GM19397 (cell line): Measurements from ENCODE around the gene CD8B2.
"Not testable (repeated sequence)": the region's sequence is repeated elsewhere in the genome, so short reads cannot be mapped to it uniquely, and the experiment has no call there.

Source experiments
- ATAC-seq: cut with Tn5 transposase; IDR thresholded peaks from one replicate; pipeline ENCODE4 v1.9.1; 2021; ENCODE audit warnings: mild to moderate bottlenecking, moderate library complexity; ENCODE audit not compliant: unreplicated experiment

The CD8B2 gene

DNA sequence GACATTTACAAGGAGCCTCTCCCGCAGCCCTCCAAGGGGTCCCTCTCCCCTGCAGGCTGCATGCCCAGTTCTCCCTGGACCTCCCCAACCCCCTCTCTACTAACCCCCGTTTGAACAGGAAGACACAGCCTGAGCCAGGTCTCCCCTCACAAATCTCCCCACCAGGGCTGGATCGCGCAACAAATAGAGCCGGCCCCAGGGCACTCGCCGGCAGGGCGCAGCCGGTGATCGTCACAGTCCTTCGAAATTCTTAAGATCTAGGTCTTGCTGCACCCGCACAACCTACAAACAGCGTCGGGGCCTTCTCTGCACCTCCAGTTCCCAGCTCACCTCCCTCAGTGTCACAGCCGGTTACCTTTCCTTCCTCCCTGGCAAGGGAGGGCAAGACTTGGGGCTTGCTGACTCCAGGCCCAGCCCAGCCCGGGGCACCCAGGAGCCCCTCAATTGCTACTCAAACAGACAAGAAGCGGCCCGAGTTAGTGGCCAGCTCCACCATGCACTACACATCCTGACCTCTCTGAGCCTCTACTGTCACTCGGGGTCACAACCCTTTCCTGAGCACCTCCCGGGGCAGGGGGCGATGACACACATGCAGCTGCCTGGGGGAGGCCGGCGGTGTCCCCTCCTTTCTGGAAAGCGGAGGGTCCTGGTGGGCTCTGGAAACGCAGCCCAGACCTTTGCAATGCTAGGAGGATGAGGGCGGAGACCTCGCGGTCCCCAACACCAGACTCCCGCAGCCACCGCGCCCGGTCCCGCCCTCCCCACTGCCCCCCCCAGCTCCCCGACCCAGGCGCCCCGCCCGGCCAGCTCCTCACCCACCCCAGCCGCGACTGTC lies at the start of gene CD8B2:
Gene CD8B2, plus strand, starts transcription at position 814 of the 835 bp plus-strand sequence. CDS start 63 bp downstream, outside the sequence.
- ATAC-seq: not testable (repeated sequence)

DNA sequence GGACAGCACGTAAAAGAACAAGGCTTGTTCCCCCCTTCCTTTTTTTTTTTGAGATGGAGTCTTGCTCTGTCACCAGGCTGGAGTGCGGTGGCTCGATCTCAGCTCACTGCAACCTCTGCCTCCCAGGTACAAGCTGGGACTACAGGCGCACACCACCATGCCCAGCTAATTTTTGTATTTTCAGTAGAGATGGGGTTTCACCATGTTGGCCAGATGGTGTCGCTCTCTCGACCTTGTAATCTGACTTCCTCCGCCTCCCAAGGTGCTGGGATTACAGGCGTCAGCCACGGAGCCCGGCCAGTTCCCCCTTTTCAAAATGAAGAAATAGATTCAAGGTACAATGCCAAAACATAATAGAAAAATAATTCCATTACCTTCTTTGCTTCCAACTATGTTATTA lies 25.3 kb upstream of the CD8B2 start:
- ATAC-seq: not testable (repeated sequence)

- ATAC-seq: not testable (repeated sequence)
Measured at GRCh38 chr2:106467516-106467915, 19.6 kb upstream of the CD8B2 start.

DNA sequence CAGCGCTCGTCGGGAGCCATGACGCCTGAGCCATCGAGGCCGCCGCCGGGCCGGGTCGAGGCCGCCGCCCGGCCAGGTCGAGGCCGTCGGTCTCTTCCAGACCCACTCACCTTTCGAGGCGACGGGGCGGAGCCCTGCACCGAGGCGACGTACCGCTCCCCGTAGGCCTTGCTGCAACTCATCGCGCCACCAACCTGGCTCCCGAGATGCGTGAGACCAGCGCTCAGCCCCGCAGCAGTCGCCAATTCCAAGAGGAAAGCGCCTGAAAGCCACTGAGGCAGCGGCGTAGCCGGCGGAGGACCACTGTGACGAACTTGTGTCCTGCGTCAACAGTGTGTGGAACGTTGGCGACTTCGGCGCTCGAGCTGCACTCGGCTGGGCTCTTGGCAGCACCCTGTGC lies 19.1 kb upstream of the CD8B2 start, which contains the start of gene RGPD3:
Gene RGPD3, minus strand, starts transcription at position 307 of the 400 bp plus-strand sequence. Its CDS starts 125 bp downstream, at position 182.
- not testable (repeated sequence) for ATAC-seq

GRCh38 chr2:106470658-106471057 lies 16.5 kb upstream of the CD8B2 start:
- not testable (repeated sequence) for ATAC-seq

DNA sequence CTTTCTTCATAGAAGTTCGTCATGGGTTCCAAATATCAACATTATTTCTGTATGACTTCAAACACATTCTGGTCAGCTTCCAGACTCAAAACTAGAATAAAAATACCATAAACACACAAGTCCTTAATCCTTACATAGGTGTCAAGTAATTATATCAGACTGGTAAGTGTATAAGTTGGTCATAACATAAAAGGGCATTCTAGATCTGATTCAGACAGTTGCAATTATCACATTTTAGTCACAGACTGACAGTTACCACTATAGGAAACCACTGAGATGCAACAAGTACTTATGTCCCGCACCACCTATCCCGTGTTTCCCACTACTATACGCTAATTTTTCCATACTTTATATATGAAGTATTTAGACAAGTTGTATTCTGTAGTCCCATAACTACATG lies 9.5 kb upstream of the CD8B2 start:
- not testable (repeated sequence) for ATAC-seq

DNA sequence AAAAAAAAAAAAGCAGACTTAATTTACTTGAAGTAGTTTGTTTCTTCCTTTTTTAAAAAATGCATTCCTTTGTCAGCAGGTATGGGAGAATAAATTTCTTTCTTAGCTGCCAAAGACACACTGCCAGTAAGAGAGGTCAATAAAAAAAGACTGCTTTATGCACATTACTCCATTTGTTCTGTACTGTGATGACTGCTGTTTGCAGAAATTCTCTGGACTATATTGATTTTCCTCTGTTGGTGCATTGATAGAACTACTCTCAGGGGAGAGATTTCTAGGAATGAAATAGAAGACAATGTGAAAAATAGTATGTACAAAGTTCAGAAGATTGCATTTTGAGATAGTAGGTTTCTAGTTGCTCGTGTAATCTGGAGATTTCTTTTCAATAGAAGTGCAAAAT lies 7.6 kb upstream of the CD8B2 start:
- not testable (repeated sequence) for ATAC-seq

DNA sequence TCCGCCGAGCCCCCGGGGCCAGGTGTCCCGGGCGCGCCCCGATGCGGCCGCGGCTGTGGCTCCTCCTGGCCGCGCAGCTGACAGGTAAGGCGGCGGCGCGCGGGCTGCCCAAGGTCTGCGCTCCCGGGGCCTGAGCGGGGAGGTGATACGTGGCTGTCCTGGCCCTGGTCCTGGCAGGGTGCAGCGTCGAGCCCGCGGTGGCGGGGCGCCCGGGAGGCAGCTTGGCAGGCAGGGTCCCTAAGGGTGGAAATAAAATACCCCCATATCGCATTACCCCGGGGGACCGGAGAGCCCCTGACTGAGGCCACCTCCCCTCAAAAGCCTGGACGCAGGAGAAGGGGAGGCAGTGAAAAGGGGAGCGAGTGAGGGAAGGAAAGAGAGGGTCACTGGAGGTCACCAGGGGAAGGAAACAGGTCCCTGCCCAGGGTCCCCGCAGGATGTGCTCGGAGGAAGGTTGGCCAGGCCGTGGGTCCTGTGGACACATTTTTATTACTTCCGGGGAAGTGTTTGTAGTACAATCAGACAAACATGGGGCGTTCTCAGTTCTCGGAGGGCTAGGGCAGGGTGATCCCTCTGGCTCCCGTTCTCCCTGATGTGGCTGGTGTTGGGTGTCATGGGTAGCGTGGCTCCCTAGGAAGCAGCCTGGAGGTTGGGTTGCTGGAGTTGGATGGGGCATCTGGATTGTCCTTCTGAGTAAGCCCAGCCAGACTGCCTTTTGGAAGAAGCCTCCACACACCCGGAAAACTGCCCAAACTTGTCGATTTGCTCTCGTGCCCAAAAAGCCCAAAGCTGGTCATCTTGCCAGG lies 425 bp downstream of the CD8B2 start:
- ATAC-seq: not testable (repeated sequence)

DNA sequence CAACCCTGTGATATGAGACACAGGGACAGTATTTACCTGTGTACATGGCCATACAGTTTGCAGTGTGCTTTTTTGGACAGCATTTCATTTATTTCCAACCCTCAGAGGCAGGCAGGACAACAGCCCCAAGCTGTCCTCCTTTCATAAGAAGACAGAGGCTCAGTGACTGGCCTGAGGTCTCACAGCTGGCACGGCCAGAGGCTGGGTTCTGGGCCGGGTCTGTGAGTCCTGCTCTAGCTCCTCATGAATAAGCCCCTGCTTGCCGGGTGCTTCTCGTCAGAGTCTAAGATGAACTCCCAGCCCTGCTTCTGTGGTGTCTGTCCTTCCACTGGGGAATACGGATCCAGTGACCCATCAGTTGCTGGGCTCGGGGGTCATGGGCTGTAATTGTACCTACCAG lies 2.5 kb downstream of the CD8B2 start:
- not testable (repeated sequence) for ATAC-seq

DNA sequence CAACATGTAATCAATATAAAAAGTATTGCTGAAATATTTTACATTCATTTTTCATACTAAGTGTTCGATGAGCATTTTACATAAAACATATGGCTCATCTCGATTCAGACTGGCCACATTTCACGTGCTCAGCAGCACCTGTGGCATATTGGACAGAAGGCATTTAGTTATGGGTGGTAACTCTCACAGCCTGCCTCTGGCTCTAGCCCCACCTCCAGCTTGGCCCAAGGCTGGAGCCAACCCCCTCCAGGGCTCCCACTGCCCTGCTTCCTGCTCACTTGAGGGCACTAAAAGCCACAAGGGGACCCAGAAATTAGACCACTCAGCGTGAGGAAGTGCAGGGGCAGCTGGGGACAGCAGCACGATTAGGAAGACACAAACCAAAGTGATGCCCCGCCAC lies 5.2 kb downstream of the CD8B2 start:
- not testable (repeated sequence) for ATAC-seq

GRCh38 chr2:106492913-106493312 lies 5.7 kb downstream of the CD8B2 start:
- not testable (repeated sequence) for ATAC-seq

- not testable (repeated sequence) for ATAC-seq
Measured at GRCh38 chr2:106498549-106498948, 11.4 kb downstream of the CD8B2 start.

DNA sequence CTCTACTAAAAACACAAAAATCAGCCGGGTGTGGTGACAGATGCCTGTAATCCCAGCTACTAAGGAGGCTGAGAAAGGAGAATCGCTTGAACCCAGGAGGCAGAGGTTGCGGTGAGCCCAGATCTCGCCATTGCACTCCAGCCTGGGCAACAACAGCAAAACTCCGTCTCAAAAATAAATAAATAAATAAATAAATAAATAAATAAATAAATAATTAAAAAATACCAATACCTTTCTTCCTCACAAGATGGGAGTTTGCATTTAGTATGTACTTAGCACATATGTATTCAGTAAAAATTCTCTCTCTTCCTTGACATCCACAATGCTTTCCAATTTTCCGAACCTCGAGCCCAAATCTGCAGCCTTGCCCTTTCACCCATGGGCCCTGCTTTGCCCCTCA lies 13.2 kb downstream of the CD8B2 start:
- not testable (repeated sequence) for ATAC-seq

DNA sequence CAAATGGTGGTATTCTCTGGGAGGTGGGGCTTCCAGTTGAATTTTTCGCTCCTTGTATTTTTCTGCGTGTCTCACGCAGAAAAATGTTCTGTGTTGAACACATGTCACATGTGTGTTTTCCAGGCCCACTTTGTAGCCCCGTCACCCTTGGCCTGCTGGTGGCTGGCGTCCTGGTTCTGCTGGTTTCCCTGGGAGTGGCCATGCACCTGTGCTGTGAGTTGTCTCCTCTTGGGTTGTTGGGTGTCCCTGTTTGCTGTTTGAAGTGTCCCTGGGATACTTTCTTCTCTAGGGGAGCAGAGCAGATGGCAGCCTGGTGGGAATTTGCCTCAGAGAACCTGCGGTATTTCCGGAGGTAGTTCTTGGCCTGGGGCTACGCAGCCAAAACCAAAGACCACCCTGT lies 15.2 kb downstream of the CD8B2 start:
- not testable (repeated sequence) for ATAC-seq

DNA sequence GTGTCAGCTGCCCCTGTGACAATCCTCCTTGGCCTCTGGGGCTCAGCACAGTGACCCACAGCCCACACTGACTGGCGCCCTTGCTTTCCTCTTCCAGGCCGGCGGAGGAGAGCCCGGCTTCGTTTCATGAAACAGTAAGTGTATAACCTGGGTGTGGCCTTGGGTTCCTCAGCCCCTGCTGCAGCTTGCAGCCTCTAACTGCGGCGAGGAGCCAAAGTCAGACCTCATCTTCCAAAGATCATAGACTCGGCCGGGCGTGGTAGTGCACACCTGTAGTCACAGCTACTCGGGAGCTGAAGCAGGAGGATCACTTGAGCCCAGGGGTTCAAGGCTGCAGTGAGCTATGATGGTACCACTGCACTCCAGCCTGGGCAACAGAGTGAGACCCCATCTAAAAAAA lies 17.0 kb downstream of the CD8B2 start:
- ATAC-seq: not testable (repeated sequence)

DNA sequence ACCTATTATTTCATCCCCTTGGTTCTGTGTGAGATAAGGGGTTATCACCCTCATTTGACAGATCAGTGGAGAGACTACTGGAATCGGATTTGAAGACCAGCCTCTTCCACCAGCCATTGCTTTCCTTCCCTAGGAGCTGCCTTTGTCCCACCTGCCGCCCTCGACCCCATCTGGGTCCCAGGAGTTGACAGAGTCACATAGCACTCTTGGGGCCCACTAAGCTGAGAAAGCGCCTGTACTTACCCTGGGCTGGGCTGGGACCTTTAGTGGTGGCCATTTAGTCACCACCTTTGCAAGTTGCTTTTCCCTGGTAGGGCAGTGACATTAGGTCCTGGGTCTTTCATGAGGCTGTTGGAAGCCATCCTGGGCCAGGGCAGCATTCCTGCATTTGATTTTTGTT lies 17.6 kb downstream of the CD8B2 start:
- ATAC-seq: not testable (repeated sequence)

DNA sequence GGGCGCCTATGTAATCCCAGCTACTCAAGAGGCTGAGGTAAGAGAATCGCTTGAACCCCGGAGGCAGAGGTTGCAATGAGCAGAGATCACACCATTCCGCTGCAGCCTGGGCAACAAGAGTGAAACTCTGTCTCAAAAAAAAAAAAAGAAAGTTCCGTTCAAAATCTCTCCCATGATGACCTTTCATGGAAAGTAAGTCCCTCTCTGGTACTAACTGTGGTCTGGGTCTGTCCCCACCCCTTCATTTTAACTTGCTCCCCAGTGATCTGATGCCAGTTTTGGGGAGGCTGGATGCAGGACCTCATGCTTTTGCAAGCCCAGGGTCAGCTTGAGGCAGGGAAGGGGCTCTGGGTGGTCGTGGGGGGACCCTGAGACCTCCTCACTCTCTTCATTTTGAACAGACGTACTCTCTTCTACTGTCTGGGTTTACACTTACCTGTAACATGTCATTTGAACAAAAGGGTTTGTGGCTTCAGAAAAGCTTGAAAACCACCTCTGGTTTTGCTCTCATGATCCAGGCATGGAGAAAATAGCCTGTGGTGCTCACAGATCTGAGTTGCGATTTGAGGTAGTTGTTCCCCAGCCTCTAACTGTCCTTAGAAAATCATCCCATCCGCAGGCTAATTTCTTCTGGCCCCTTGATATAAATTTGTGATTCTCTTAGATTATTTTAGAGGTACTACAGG lies 19.0 kb downstream of the CD8B2 start:
- not testable (repeated sequence) for ATAC-seq

DNA sequence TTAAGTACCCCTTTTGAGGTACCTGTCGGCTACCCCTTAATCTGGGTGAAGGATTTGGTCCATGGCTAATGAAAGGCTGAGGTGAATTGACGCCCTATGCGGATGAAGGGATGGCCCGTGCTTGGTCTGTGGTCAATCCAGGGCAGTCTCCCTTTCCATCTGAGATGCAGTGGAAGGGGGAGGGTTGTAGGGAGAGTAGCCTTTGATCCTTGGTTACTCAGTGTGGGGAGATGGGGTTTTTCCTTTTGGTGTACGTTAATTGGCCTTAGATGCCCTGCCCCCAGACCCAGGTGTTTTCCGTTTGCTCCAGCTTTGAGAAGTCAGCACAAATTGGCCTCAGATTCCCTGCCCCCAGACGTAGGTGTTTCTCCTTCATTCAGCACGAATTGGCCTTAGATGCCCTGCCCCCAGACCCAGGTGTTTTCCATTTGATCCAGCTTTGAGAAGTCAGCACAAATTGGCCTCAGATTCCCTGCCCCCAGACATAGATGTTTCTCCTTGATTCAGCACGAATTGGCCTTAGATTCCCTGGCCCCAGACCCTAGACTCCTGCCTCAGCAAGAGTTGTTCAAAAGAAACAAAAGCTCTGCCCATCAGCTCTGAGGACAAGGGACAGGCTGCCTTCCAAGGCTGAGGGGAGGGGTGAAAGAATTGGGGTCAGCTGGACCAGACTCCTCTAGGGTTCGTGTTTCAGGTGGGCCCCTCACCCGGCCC lies 21.7 kb downstream of the CD8B2 start:
- ATAC-seq: not testable (repeated sequence)

DNA sequence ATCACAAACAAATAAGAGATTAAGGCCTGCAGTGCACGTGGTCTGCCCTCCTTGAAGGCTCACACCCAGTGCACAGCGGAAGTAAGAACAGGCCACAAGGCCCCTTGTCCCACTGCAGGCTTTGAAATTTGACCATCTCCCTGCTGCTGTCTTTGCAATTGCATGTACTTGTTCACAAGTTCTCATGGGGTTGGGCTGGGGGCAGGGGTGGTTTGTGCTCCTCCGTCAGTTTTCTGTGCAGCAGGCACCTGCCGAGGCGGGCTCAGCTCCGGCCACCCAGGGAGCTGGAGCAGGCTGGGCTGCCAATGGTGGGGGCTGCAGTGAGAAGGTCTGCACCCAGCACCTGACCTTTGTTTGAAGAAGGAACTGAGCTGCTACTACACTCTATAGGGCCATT lies 22.2 kb downstream of the CD8B2 start:
- ATAC-seq: not testable (repeated sequence)

DNA sequence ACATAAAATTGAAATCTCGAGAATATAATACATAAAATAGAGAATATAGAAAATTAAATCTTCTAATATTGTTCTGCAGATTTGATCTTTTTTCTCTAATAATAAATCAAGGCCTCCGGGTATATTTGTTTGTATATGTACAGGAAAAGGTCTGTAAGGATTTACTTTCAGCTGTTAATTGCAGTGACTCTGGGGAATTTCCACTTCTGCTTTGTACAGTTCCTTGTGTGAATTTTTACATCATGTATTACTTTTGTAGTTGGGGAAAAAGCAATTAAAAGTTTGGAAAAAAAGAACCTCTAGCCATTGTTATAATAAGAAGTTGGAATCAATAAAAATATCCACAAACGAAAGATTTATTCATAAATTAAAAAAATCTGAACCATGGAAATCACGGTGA lies 23.6 kb downstream of the CD8B2 start:
- not testable (repeated sequence) for ATAC-seq
